Panc1 (cell line): ENCODE data around the gene ZBTB18. TPM values are rescaled to one million over a fixed set of nuclear protein-coding genes. Genes with fewer than 3 reads are reported as not detected.

ENCODE experiments used
- ATAC-seq: fragments of 200-7000 bp; cut with Tn5 transposase; 2 replicates; pipeline ENCODE4 v1.9.1; 2020; ENCODE audit warnings: mild to moderate bottlenecking, moderate library complexity
- BruUV-seq: library from RNA; stranded (reverse); fragments of 400-500 nt; replicated peaks from 2 replicates; lab custom pipeline; 2021; lab: Mats Ljungman, UMichigan
- CTCF ChIA-PET: fragments of 300-600 bp; sonication (Branson Sonifier 250); formaldehyde crosslinking; loops from one replicate; lab custom pipeline; 2022; ENCODE audit warnings: antibody characterized with exemption; lab: Charles Lee
- POLR2A ChIA-PET: fragments of 300-600 bp; sonication (Branson Sonifier 250); formaldehyde crosslinking; loops from one replicate; lab custom pipeline; 2022; ENCODE audit warnings: antibody characterized with exemption; lab: Charles Lee
- DNase-seq: peaks from one replicate; pipeline ENCODE4 v3.0.0-alpha.2; 2010; ENCODE audit warnings: low read depth, low spot score
- H3K27ac ChIP-seq: 2 replicates; pipeline ENCODE4 v1.5.1; 2011; ENCODE audit warnings: mild to moderate bottlenecking, low read length, inconsistent platforms
- H3K27me3 ChIP-seq: fragments of 200-500 bp; sonication (Bioruptor generic); 2 replicates; pipeline ENCODE4 v1.6.0; 2014; ENCODE audit warnings: low read length, inconsistent platforms; ENCODE audit not compliant: control insufficient read depth, insufficient read depth
- H3K36me3 ChIP-seq: fragments of 200-500 bp; sonication (Bioruptor generic); 2 replicates; pipeline ENCODE4 v1.5.1; 2014; ENCODE audit warnings: inconsistent platforms, mild to moderate bottlenecking, low read length, moderate library complexity; ENCODE audit not compliant: control insufficient read depth, insufficient read depth
- H3K4me1 ChIP-seq: 2 replicates; pipeline ENCODE4 v1.5.1; 2011; ENCODE audit warnings: inconsistent platforms, mild to moderate bottlenecking, low read length, moderate library complexity; ENCODE audit not compliant: control insufficient read depth, insufficient read depth
- H3K4me3 ChIP-seq, 2 experiments: 2 replicates each; pipeline ENCODE4 v1.5.1; 2011 to 2012; ENCODE audit warnings: low read depth in 2 of 2, low read length in 2 of 2, mild to moderate bottlenecking in 2 of 2, inconsistent platforms in 1 of 2, moderate library complexity in 1 of 2
- H3K9me3 ChIP-seq: fragments of 200-500 bp; sonication (Bioruptor generic); 2 replicates; pipeline ENCODE4 v1.5.1; 2014; ENCODE audit warnings: low read depth, mild to moderate bottlenecking, inconsistent platforms, low read length, moderate library complexity; ENCODE audit not compliant: control insufficient read depth, insufficient read depth
- CTCF ChIP-seq: fragments of 450-650 bp; IDR thresholded peaks from 2 replicates; pipeline ENCODE4 v1.5.1; 2017; ENCODE audit warnings: mild to moderate bottlenecking
- POLR2AphosphoS5 ChIP-seq: IDR thresholded peaks from 2 replicates; pipeline ENCODE4 v1.6.1; 2012; ENCODE audit warnings: mild to moderate bottlenecking, low read depth, low read length, moderate library complexity
- REST ChIP-seq, 2 experiments: IDR thresholded peaks; 2 replicates each; pipeline ENCODE4 v1.6.1; 2011 to 2012; ENCODE audit warnings: low read depth in 2 of 2, control low read depth in 1 of 2, low read length in 1 of 2, mild to moderate bottlenecking in 1 of 2, moderate library complexity in 1 of 2; ENCODE audit not compliant: insufficient read depth in 1 of 2
- SIN3A ChIP-seq: IDR thresholded peaks from 2 replicates; pipeline ENCODE4 v1.6.1; 2012; ENCODE audit warnings: low read depth, mild to moderate bottlenecking, low read length, moderate library complexity, borderline replicate concordance; ENCODE audit not compliant: insufficient read depth
- TCF7L2 ChIP-seq: IDR thresholded peaks from 2 replicates; pipeline ENCODE4 v1.6.1; 2011; ENCODE audit warnings: mild to moderate bottlenecking, low read depth, low read length, inconsistent platforms
- in situ Hi-C: cut with HindIII; loops from 2 replicates; pipeline ENCODE4 v1.10.0; 2016; ENCODE audit warnings: low sequenced_read_pairs, low pct_unique_long_range_greater_than_20kb
- intact Hi-C: fragments of 100-400 bp; cut with micrococcal nuclease; formaldehyde crosslinking; loops from one replicate; pipeline ENCODE4 v1.10.0; 2022; ENCODE audit not compliant: unreplicated experiment
- total RNA-seq: library from RNA; stranded (reverse); gene quantifications from one replicate; pipeline ENCODE4 v1.2.1, GENCODE V29; 2021; ENCODE audit not compliant: unreplicated experiment

ZBTB18 gene
- total RNA-seq, 1 experiment from 2014 or later, result 9.9 TPM

GRCh38 chr1:244094880-244095528 is 43.9 kb downstream of the ZBTB18 start:
- intact Hi-C loops (no loop called here), in situ Hi-C loops (no loop called here)
- no peaks in the 10 kb centered on the region for H3K9me3 ChIP-seq
- ATAC-seq (no peak), DNase-seq (no peak)
- no TSS peak for BruUV-seq
- no peaks in the 10 kb centered on the region for H3K36me3 ChIP-seq
- H3K27ac ChIP-seq, result no peak overlapping the region
- no peak overlapping the region for H3K4me3 ChIP-seq
- ChIA-PET CTCF (no interaction called here), POLR2A (no interaction called here)
- no peak for TF ChIP-seq SIN3A
- TF ChIP-seq REST (IDR thresholded peaks at IDR 0.05; ENCODE audit: insufficient read depth in 1 of 2, low read depth in 2 of 2, low read length in 1 of 2), result no peak
- TF ChIP-seq POLR2AphosphoS5, result no peak
- TF ChIP-seq CTCF, result no peak
- no peak for TF ChIP-seq TCF7L2
- no peaks in the 10 kb centered on the region for H3K4me1 ChIP-seq
- H3K27me3 ChIP-seq, result no peaks in the 10 kb centered on the region; the same call in 1 of the 2 replicates

DNA sequence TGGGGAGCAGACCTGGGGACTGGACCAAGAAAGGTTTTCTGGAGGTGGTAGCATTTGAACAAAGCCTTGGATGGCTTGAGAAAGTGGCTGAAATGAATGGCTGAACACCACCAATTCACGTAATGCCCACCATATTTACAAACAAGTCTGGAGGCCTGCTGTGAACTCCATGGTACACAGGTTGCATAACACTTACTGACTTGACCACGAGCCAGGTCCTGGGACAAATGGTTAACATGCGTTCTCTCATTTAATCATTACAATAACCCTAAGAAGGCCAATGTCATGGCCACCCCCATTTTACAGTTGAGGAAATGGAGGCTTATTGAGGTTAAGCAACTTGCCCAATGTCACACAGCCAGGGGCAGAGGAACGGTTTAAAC is 44.4 kb downstream of the ZBTB18 start:
- H3K27me3 ChIP-seq, result no peaks in the 10 kb centered on the region; the same call in 1 of the 2 replicates
- no peaks in the 10 kb centered on the region for H3K9me3 ChIP-seq
- H3K27ac ChIP-seq, result no peak overlapping the region
- H3K4me1 ChIP-seq, result no peaks in the 10 kb centered on the region
- in situ Hi-C loops (no loop called here), intact Hi-C loops (no loop called here)
- no peak for DNase-seq
- CTCF ChIA-PET, result no interaction called here
- POLR2A ChIA-PET, result no interaction called here
- TF ChIP-seq TCF7L2 (no peak), SIN3A (no peak), POLR2AphosphoS5 (no peak), REST (IDR thresholded peaks at IDR 0.05; ENCODE audit: insufficient read depth in 1 of 2, low read depth in 2 of 2, low read length in 1 of 2) (no peak), CTCF (no peak)
- H3K36me3 ChIP-seq, result no peaks in the 10 kb centered on the region
- BruUV-seq, result no TSS peak
- no peak for ATAC-seq
- no peak overlapping the region for H3K4me3 ChIP-seq
